ENCODE measurements around the gene VAV2.

Gene VAV2

GRCh38 chr9:133811471-133811870, 180.7 kb downstream of the VAV2 start:
- DNase-seq = peak; percentile 73

GRCh38 chr9:133810556-133811195, 181.4 kb downstream of the VAV2 start:
- DNase-seq = no peak

GRCh38 chr9:133809335-133809734, 182.8 kb downstream of the VAV2 start:
- no peak for DNase-seq

GRCh38 chr9:133807818-133808217, 184.3 kb downstream of the VAV2 start:
- DNase-seq = no peak

- DNase-seq = no peak
These were observed 185.1 kb downstream of the VAV2 start for GRCh38 chr9:133807037-133807436.

- no peak for DNase-seq
These were observed 185.5 kb downstream of the VAV2 start for GRCh38 chr9:133806623-133807010.

- no peak for DNase-seq
These were observed 186.1 kb downstream of the VAV2 start for GRCh38 chr9:133805876-133806622.

GRCh38 chr9:133804199-133804598, 187.9 kb downstream of the VAV2 start:
- DNase-seq = no peak

- no peak for DNase-seq
These were observed 188.4 kb downstream of the VAV2 start for GRCh38 chr9:133803745-133804144.

- no peak for DNase-seq
These were observed 189.0 kb downstream of the VAV2 start for GRCh38 chr9:133803028-133803585.

GRCh38 chr9:133801739-133802138, 190.4 kb downstream of the VAV2 start:
- no peak for DNase-seq

- DNase-seq = no peak
These were observed 191.9 kb downstream of the VAV2 start for GRCh38 chr9:133800266-133800665.

- no peak for DNase-seq
These were observed 192.4 kb downstream of the VAV2 start for GRCh38 chr9:133799716-133800115.

- no peak for DNase-seq
These were observed 193.0 kb downstream of the VAV2 start for GRCh38 chr9:133799106-133799505.

- DNase-seq = no peak
These were observed 194.0 kb downstream of the VAV2 start for GRCh38 chr9:133798160-133798559.

- no peak for DNase-seq
These were observed 194.6 kb downstream of the VAV2 start for GRCh38 chr9:133797406-133798105.

GRCh38 chr9:133796562-133796961, 195.6 kb downstream of the VAV2 start:
- no peak for DNase-seq

GRCh38 chr9:133795049-133795448, 197.1 kb downstream of the VAV2 start:
- no peak for DNase-seq

GRCh38 chr9:133794016-133794760, 197.9 kb downstream of the VAV2 start:
- no peak for DNase-seq

GRCh38 chr9:133793471-133793870, 198.7 kb downstream of the VAV2 start:
- DNase-seq = no peak

- DNase-seq = no peak
These were observed 199.2 kb downstream of the VAV2 start for GRCh38 chr9:133792721-133793470.
